Smooth muscle cell (in vitro differentiated cells): ENCODE results near the gene PIP5K1C. TPM values are rescaled to one million over a fixed set of nuclear protein-coding genes. Genes with fewer than 3 reads are reported as not detected.

Experiments used
- DNase-seq: peaks from one replicate; lab custom pipeline; 2025; ENCODE audit not compliant: unreplicated experiment; lab: John Stamatoyannopoulos, UW
- H2AFZ ChIP-seq: fragments of 200-600 bp; sonication (generic); 2 replicates; pipeline ENCODE4 v1.6.0; 2016; ENCODE audit warnings: antibody characterized with exemption, low read depth, mild to moderate bottlenecking
- H3F3A ChIP-seq: fragments of 200-600 bp; sonication (generic); 2 replicates; pipeline ENCODE4 v1.6.0; 2017; ENCODE audit warnings: antibody characterized with exemption, low read depth
- H3K27ac ChIP-seq: fragments of 200-600 bp; sonication (generic); 2 replicates; pipeline ENCODE4 v1.5.1; 2016; ENCODE audit warnings: low read depth, mild to moderate bottlenecking
- H3K27me3 ChIP-seq: fragments of 200-600 bp; sonication (generic); 2 replicates; pipeline ENCODE4 v1.6.1; 2016; ENCODE audit warnings: low read depth, mild to moderate bottlenecking
- H3K36me3 ChIP-seq: fragments of 200-600 bp; sonication (generic); 2 replicates; pipeline ENCODE4 v1.5.1; 2016; ENCODE audit warnings: low read depth
- H3K4me1 ChIP-seq: fragments of 200-600 bp; sonication (generic); 2 replicates; pipeline ENCODE4 v1.5.1; 2016; ENCODE audit warnings: low read depth
- H3K4me2 ChIP-seq: fragments of 200-600 bp; sonication (generic); 2 replicates; pipeline ENCODE4 v1.6.0; 2016; ENCODE audit warnings: mild to moderate bottlenecking
- H3K4me3 ChIP-seq: fragments of 200-600 bp; sonication (generic); 2 replicates; pipeline ENCODE4 v1.5.1; 2016; ENCODE audit warnings: mild to moderate bottlenecking
- H3K79me2 ChIP-seq: fragments of 200-600 bp; sonication (generic); 2 replicates; pipeline ENCODE4 v1.6.0; 2016; ENCODE audit warnings: low read depth, mild to moderate bottlenecking
- H3K9ac ChIP-seq: fragments of 200-600 bp; sonication (generic); 2 replicates; pipeline ENCODE4 v1.6.0; 2016; ENCODE audit warnings: low read depth
- H3K9me3 ChIP-seq: fragments of 200-600 bp; sonication (generic); replicated peaks from 2 replicates; pipeline ENCODE4 v1.5.1; 2016; ENCODE audit warnings: low read depth
- H4K20me1 ChIP-seq: fragments of 200-600 bp; sonication (generic); 2 replicates; pipeline ENCODE4 v1.6.0; 2016; ENCODE audit warnings: low read depth
- CTCF ChIP-seq: fragments of 200-600 bp; sonication (generic); IDR thresholded peaks from 2 replicates; pipeline ENCODE4 v1.5.1; 2017; ENCODE audit warnings: borderline replicate concordance, mild to moderate bottlenecking, antibody characterized with exemption; ENCODE audit not compliant: insufficient read depth, poor library complexity, severe bottlenecking
- WGBS: methylation state at CpG from one replicate; pipeline ENCODE4 v1.1.7; 2016; ENCODE audit warnings: low lambda C conversion rate; 5-methylcytosine and 5-hydroxymethylcytosine counted together
- polyA plus RNA-seq: library from polyadenylated mRNA; unstranded; fragments of >200 nt; fragmentation: Nextera tagmentation; extraction: Ambion mirVana; gene quantifications from 2 replicates; pipeline ENCODE4 v1.2.1, GENCODE V29; 2016
- total RNA-seq: library from RNA; depleted of rRNA; stranded (reverse); fragments of >200 nt; gene quantifications from 2 replicates; pipeline ENCODE4 v1.2.3, GENCODE V29; 2014

Gene PIP5K1C
- total and polyA plus RNA-seq, 2 experiments from 2014 or later: 13.2 to 27.2 TPM

GRCh38 chr19:3622224-3622623 is 78.0 kb downstream of the PIP5K1C start:
- Histone ChIP-seq H2AFZ (no peak overlapping the region), H3K9ac (no peak overlapping the region), H3K9me3 (no peaks in the 10 kb centered on the region), H3K79me2 (peaks cover 26% of the 10 kb centered on the region), H3K4me3 (no peak overlapping the region), H4K20me1 (peaks cover 17% of the 10 kb centered on the region), H3K27ac (no peak overlapping the region), H3K27me3 (no peaks in the 10 kb centered on the region), H3K4me1 (peaks cover 9% of the 10 kb centered on the region), H3K4me2 (no peak overlapping the region), H3K36me3 (no peaks in the 10 kb centered on the region), H3F3A (no peaks in the 10 kb centered on the region)
- DNase-seq: no peak
- WGBS: 92% methylated on average over 12 of the region's 12 CpGs
- TF ChIP-seq CTCF: no peak

GRCh38 chr19:3621689-3622088 is 78.6 kb downstream of the PIP5K1C start:
- no peak overlapping the region for H3K9ac ChIP-seq
- WGBS: 98% methylated on average over 7 of the region's 15 CpGs

GRCh38 chr19:3620817-3621547 is 79.3 kb downstream of the PIP5K1C start:
- no peaks in the 10 kb centered on the region for H3K36me3 ChIP-seq
- H3K4me2 ChIP-seq: no peak overlapping the region

More at GRCh38 chr19:3621689-3622088, 78.6 kb downstream of the PIP5K1C start:
- Histone ChIP-seq H3K79me2 (peaks cover 26% of the 10 kb centered on the region), H4K20me1 (peaks cover 17% of the 10 kb centered on the region), H3F3A (no peaks in the 10 kb centered on the region), H3K4me1 (peaks cover 9% of the 10 kb centered on the region), H3K36me3 (no peaks in the 10 kb centered on the region), H3K4me2 (no peak overlapping the region), H3K27me3 (no peaks in the 10 kb centered on the region), H2AFZ (no peak overlapping the region), H3K4me3 (no peak overlapping the region), H3K27ac (no peak overlapping the region), H3K9me3 (no peaks in the 10 kb centered on the region)
- TF ChIP-seq CTCF: no peak
- DNase-seq: no peak

More at GRCh38 chr19:3620817-3621547, 79.3 kb downstream of the PIP5K1C start:
- WGBS: 96% methylated on average over 22 of the region's 24 CpGs
- Histone ChIP-seq H3K9me3 (no peaks in the 10 kb centered on the region), H3K79me2 (peaks cover 21% of the 10 kb centered on the region), H3K4me1 (peaks cover 9% of the 10 kb centered on the region), H3K27me3 (no peaks in the 10 kb centered on the region), H2AFZ (no peak overlapping the region), H3F3A (no peaks in the 10 kb centered on the region), H3K27ac (no peak overlapping the region), H4K20me1 (peaks cover 14% of the 10 kb centered on the region), H3K4me3 (no peak overlapping the region), H3K9ac (no peak overlapping the region)
- DNase-seq: no peak
- TF ChIP-seq CTCF: no peak
